ENCODE measurements around the gene GHDC. TPM values are rescaled to one million over a fixed set of nuclear protein-coding genes. Genes with fewer than 3 reads are reported as not detected.

GHDC gene
- total RNA-seq, 2 donors from 2014 or later: 45.8 to 56.1 TPM

- no peak overlapping the region for H3K27ac ChIP-seq
- no peaks in the 10 kb centered on the region for H3K9me3 ChIP-seq
- H3K36me3 ChIP-seq: peaks cover 9% of the 10 kb centered on the region
- ATAC-seq (ENCODE audit: insufficient number of reproducible peaks, low FRiP score, low read depth) (no peak), DNase-seq (ENCODE audit: low spot score) (no peak)
- peaks cover 7 to 18% of the 10 kb centered on the region in 2 donors for H3K4me1 ChIP-seq (ENCODE audit: control insufficient read depth in 1 of 2, low read depth in 2 of 2)
- H3K4me3 ChIP-seq: no peak overlapping the region
- H3K27me3 ChIP-seq (replicated peaks; ENCODE audit: insufficient read depth): no peaks in the 10 kb centered on the region
- no peak for TF ChIP-seq CTCF (IDR thresholded peaks at IDR 0.05)
Measured at GRCh38 chr17:42197564-42198156, 3.4 kb upstream of the GHDC start.

DNA sequence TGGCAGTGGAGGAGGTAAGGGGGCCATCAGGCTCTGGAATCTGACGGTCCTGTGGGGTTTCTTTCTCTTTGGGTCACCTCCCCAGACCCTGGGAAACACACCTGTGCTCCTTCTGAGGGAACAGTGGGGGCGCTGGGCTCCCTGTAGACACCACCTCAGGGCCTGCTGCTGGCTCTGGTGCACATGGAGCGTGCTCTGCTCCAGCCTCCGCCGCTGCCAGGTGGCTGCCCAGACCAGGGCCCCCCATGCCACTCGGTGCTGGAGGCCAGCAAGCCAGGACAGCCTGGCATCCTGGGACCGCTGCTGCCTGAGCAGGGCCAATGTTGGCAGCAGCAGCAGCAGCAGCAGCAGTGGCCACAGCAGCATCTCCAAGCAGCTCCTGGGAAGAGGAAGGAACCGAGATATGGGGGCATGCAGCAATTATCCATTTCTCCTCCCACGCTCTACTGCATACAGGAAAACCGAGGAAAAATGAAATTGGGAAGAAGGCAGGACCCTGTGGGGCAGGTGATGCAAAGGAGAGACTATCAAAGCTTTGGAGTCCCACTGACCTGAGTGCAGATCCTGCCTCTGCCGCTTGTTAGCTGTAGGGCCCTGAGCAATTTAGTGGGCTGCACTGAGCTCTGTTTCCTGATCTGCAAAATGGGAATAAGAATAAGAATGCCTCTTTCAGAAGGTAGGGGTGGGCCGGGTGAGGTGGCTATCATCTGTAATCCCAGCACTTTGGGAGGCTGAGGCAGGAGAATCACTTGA lies 902 bp downstream of the GHDC start:
- ATAC-seq (ENCODE audit: insufficient number of reproducible peaks, low FRiP score, low read depth): no peak
- H3K4me1 ChIP-seq (ENCODE audit: control insufficient read depth in 1 of 2, low read depth in 2 of 2): peaks cover 7 to 23% of the 10 kb centered on the region in 2 donors
- TF ChIP-seq CTCF (IDR thresholded peaks at IDR 0.05): no peak
- H3K27me3 ChIP-seq (replicated peaks; ENCODE audit: insufficient read depth): no peaks in the 10 kb centered on the region
- peak overlapping the region in 1 of 2 donors; percentile 80 for H3K27ac ChIP-seq
- H3K36me3 ChIP-seq: no peaks in the 10 kb centered on the region
- DNase-seq (ENCODE audit: low spot score): no peak
- H3K9me3 ChIP-seq: no peaks in the 10 kb centered on the region
- peak overlapping the region; percentile 82 for H3K4me3 ChIP-seq

GRCh38 chr17:42192189-42193126 lies 1.8 kb downstream of the GHDC start:
- ATAC-seq (ENCODE audit: insufficient number of reproducible peaks, low FRiP score, low read depth) (no peak), DNase-seq (ENCODE audit: low spot score) (no peak)
- TF ChIP-seq CTCF (IDR thresholded peaks at IDR 0.05): no peak
- Histone ChIP-seq H3K27ac (no peak overlapping the region), H3K9me3 (no peaks in the 10 kb centered on the region), H3K36me3 (no peaks in the 10 kb centered on the region), H3K27me3 (replicated peaks; ENCODE audit: insufficient read depth) (no peaks in the 10 kb centered on the region), H3K4me1 (ENCODE audit: control insufficient read depth in 1 of 2, low read depth in 2 of 2) (peaks cover 7 to 23% of the 10 kb centered on the region in 2 donors), H3K4me3 (peak overlapping the region; percentile 82)

GRCh38 chr17:42191275-42191608 lies 3.1 kb downstream of the GHDC start:
- no peak for DNase-seq (ENCODE audit: low spot score)
- H3K27ac ChIP-seq: no peak overlapping the region
- no peak overlapping the region for H3K4me3 ChIP-seq
- no peaks in the 10 kb centered on the region for H3K27me3 ChIP-seq (replicated peaks; ENCODE audit: insufficient read depth)
- H3K36me3 ChIP-seq: no peaks in the 10 kb centered on the region
- no peak for TF ChIP-seq CTCF (IDR thresholded peaks at IDR 0.05)
- peaks cover 7 to 23% of the 10 kb centered on the region in 2 donors for H3K4me1 ChIP-seq (ENCODE audit: control insufficient read depth in 1 of 2, low read depth in 2 of 2)
- H3K9me3 ChIP-seq: no peaks in the 10 kb centered on the region
- no peak for ATAC-seq (ENCODE audit: insufficient number of reproducible peaks, low FRiP score, low read depth)

Data from thoracic aorta (tissue), 2 donors.